Measurements from ENCODE around the gene KCNQ1. TPM values are rescaled to one million over a fixed set of nuclear protein-coding genes. Genes with fewer than 3 reads are reported as not detected.

KCNQ1 gene
- total and polyA plus RNA-seq, 9 of the 15 experiments (the other 6 are each of a cell fraction or from before 2014, with no cell fraction given): 0.44 TPM; not detected in 8

- Histone ChIP-seq H3K36me3 (ENCODE audit: control insufficient read depth, insufficient read depth, low read length) (no peaks in the 10 kb centered on the region), H3K4me3 (no peak overlapping the region), H4K20me1 (replicated peaks; ENCODE audit: control insufficient read depth, insufficient read depth, low read length) (no peaks in the 10 kb centered on the region), H3K4me1 (replicated peaks in 1 of 2; ENCODE audit: control insufficient read depth in 2 of 2, insufficient read depth in 2 of 2, low read length in 2 of 2) (peaks cover 6 to 15% of the 10 kb centered on the region in 2 experiments; a peak in 3 of 5 replicates), H3K27me3 (ENCODE audit: control insufficient read depth in 2 of 2, insufficient read depth in 2 of 2, low read length in 2 of 2) (no peaks in the 10 kb centered on the region; a peak in 1 of 5 replicates), H3K4me2 (ENCODE audit: insufficient read depth, low read length) (no peak overlapping the region), H3K9me1 (ENCODE audit: control insufficient read depth, insufficient read depth, low read length) (no peaks in the 10 kb centered on the region), H3K9me3 (replicated peaks; ENCODE audit: control insufficient read depth, insufficient read depth, low read depth, low read length) (no peaks in the 10 kb centered on the region), H2AFZ (ENCODE audit: low read depth, low read length) (no peak overlapping the region), H3K27ac (ENCODE audit: extremely low read depth, low read depth, low read length) (no peak overlapping the region), H3K9ac (ENCODE audit: insufficient read depth in 1 of 2, low read depth in 2 of 2, low read length in 2 of 2) (no peak overlapping the region), H3K79me2 (ENCODE audit: control insufficient read depth, insufficient read depth, low read length) (no peaks in the 10 kb centered on the region)
- WGBS (ENCODE audit: insufficient coverage, low coverage, missing lambda C conversion rate): 32% methylated on average over 2 of the region's 2 CpGs
- intact Hi-C loops (cut with micrococcal nuclease): no loop called here
- BruUV-seq (replicated peaks): no TSS peak
- TF ChIP-seq SMAD3 (CRISPR knock-in tag; conservative IDR thresholded peaks at IDR 0.05) (no peak), ZNF407 (IDR thresholded peaks at IDR 0.05; ENCODE audit: low read depth) (peak; percentile 48; the same call in 1 of the 2 replicates), ZFP36 (IDR thresholded peaks at IDR 0.05; ENCODE audit: low read depth, low read length, partially characterized antibody) (peak; percentile 67), ZBTB43 (CRISPR knock-in tag; IDR thresholded peaks at IDR 0.05) (no peak)
- in situ Hi-C loops (cut with MboI): no loop called here
- ChIA-PET CTCF (ENCODE audit: low intra/inter-chr PET ratio) (no interaction called here), POLR2A (no interaction called here)
- ATAC-seq (no peak), FAIRE-seq (no peak), DNase-seq (ENCODE audit: extremely low read depth in 1 of 4, low spot score in 3 of 4) (no peak)
These were observed 309.2 kb downstream of the KCNQ1 start for GRCh38 chr11:2754008-2754407.
